Fibroblast of lung (primary cell): ENCODE results near the gene POLR2M.

Experiments used
- EZH2 ChIP-seq: IDR thresholded peaks from 2 replicates; pipeline ENCODE4 v1.5.1; 2012; ENCODE audit warnings: low read length, control low read depth, mild to moderate bottlenecking; ENCODE audit errors: missing control alignments
- TF ChIP-seq, protein P1 (sequence below), 2 donors: IDR thresholded peaks in 1 of 2; conservative IDR thresholded peaks in 1 of 2; 1 replicate in 1 of 2; 2 replicates in 1 of 2; pipeline ENCODE4 v1.5.1; 2011 to 2012; ENCODE audit warnings: low read length in 2 of 2, control low read depth in 1 of 2, inconsistent platforms in 1 of 2, low read depth in 1 of 2, mild to moderate bottlenecking in 1 of 2

DNA sequence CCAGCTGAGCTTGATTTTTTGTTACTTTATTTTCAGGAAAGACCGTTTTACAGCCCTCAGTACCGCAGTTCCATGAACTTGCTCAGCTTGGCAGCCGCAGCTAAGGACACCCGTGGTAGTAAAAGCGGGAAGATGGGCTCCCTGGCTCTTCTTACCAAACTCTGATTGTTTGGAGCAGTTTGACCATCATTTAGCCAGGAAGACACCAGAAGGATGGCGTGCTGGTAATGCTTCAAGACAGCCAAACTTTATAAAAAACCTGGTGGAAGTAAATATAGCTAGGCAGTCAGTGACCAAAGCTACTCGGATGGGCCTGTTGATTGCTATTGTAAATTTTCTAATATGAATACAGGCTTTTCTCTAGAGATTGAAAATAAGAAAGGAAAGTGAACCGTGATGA, 28.9 kb downstream of the POLR2M start:
- TF ChIP-seq, protein P1, sequence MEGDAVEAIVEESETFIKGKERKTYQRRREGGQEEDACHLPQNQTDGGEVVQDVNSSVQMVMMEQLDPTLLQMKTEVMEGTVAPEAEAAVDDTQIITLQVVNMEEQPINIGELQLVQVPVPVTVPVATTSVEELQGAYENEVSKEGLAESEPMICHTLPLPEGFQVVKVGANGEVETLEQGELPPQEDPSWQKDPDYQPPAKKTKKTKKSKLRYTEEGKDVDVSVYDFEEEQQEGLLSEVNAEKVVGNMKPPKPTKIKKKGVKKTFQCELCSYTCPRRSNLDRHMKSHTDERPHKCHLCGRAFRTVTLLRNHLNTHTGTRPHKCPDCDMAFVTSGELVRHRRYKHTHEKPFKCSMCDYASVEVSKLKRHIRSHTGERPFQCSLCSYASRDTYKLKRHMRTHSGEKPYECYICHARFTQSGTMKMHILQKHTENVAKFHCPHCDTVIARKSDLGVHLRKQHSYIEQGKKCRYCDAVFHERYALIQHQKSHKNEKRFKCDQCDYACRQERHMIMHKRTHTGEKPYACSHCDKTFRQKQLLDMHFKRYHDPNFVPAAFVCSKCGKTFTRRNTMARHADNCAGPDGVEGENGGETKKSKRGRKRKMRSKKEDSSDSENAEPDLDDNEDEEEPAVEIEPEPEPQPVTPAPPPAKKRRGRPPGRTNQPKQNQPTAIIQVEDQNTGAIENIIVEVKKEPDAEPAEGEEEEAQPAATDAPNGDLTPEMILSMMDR (conservative IDR thresholded peaks at IDR 0.05 in 1 of 2, IDR thresholded peaks at IDR 0.05 in 1 of 2; ENCODE audit: low read depth in 1 of 2, low read length in 2 of 2) = no peak
- TF ChIP-seq EZH2 = no peak
